H1 (cell line): ENCODE measurements around the gene TRPM1. TPM values are rescaled to one million over a fixed set of nuclear protein-coding genes. Genes with fewer than 3 reads are reported as not detected.
A peak's percentile ranks its signal among the peaks of the same experiment; 100 is the strongest.

Experiments used
- CTCF ChIA-PET: fragments of 300-600 bp; sonication (Branson Sonifier 250); formaldehyde crosslinking; loops from one replicate; lab custom pipeline; 2021; ENCODE audit not compliant: partially characterized antibody; lab: Charles Lee
- POLR2A ChIA-PET: fragments of 300-600 bp; sonication (Branson Sonifier 250); formaldehyde crosslinking; loops from one replicate; lab custom pipeline; 2021; ENCODE audit warnings: inconsistent platforms; ENCODE audit not compliant: partially characterized antibody; lab: Charles Lee
- DNase-seq, 2 experiments: peaks; one replicate each; pipeline versions ENCODE4 v3.0.0 to v3.0.0-alpha.2; 2010 to 2022; ENCODE audit warnings: low spot score in 2 of 2, low read depth in 1 of 2, mixed read lengths in 1 of 2
- FAIRE-seq: peaks from 2 replicates; lab custom pipeline; 2011; peaks lifted over from hg19 to GRCh38; lab: Jason Lieb, UNC
- H2AFZ ChIP-seq: 2 replicates; pipeline ENCODE4 v1.8.1; 2012; ENCODE audit warnings: low read length, inconsistent platforms
- H2AK5ac ChIP-seq: 2 replicates; pipeline ENCODE4 v1.6.1; 2013; ENCODE audit warnings: low read depth, low read length
- H2BK120ac ChIP-seq: replicated peaks from 2 replicates; pipeline ENCODE3; 2013; ENCODE audit warnings: low read depth, low read length, inconsistent platforms
- H2BK12ac ChIP-seq: 2 replicates; pipeline ENCODE4 v1.6.1; 2013; ENCODE audit warnings: low read depth, low read length
- H2BK15ac ChIP-seq: 2 replicates; pipeline ENCODE4 v1.6.1; 2013; ENCODE audit warnings: low read length
- H2BK20ac ChIP-seq: 2 replicates; pipeline ENCODE4 v1.6.1; 2013; ENCODE audit warnings: low read length
- H2BK5ac ChIP-seq: 2 replicates; pipeline ENCODE4 v1.6.1; 2013; ENCODE audit warnings: low read depth, low read length
- H3K14ac ChIP-seq: 2 replicates; pipeline ENCODE4 v1.6.1; 2013; ENCODE audit warnings: inconsistent platforms; ENCODE audit not compliant: insufficient read length
- H3K18ac ChIP-seq: 2 replicates; pipeline ENCODE4 v1.6.1; 2013; ENCODE audit warnings: low read length; ENCODE audit errors: extremely low read depth
- H3K23ac ChIP-seq: 2 replicates; pipeline ENCODE4 v1.6.1; 2013; ENCODE audit warnings: inconsistent platforms; ENCODE audit not compliant: insufficient read length
- H3K23me2 ChIP-seq: 2 replicates; pipeline ENCODE4 v1.6.1; 2013; ENCODE audit warnings: low read depth, low read length
- H3K27ac ChIP-seq: 2 replicates; pipeline ENCODE4 v1.6.1; 2011; ENCODE audit warnings: low read depth, low read length, inconsistent platforms
- H3K27me3 ChIP-seq, 4 experiments: replicated peaks in 1 of 4; 1 replicate in 1 of 4; 2 replicates in 3 of 4; pipeline versions ENCODE4 v1.6.1 to v1.8.1; 2011 to 2013; ENCODE audit warnings: low read length in 3 of 4, mild to moderate bottlenecking in 3 of 4, inconsistent platforms in 2 of 4, mixed read lengths in 2 of 4, moderate library complexity in 1 of 4; ENCODE audit not compliant: control insufficient read depth in 3 of 4, insufficient read depth in 3 of 4; ENCODE audit errors: extremely low read depth in 1 of 4
- H3K36me3 ChIP-seq, 4 experiments: 2 replicates each; pipeline versions ENCODE4 v1.6.1 to v1.8.1; 2011 to 2013; ENCODE audit warnings: mild to moderate bottlenecking in 4 of 4, low read length in 3 of 4, moderate library complexity in 2 of 4, control low read depth in 1 of 4, inconsistent platforms in 1 of 4; ENCODE audit not compliant: insufficient read depth in 4 of 4, control insufficient read depth in 2 of 4
- H3K4ac ChIP-seq: replicated peaks from 2 replicates; pipeline ENCODE3; 2013; ENCODE audit warnings: low read length, low read depth, mixed read lengths, inconsistent platforms; ENCODE audit not compliant: insufficient read length
- H3K4me1 ChIP-seq, 4 experiments: replicated peaks in 1 of 4; 1 replicate in 1 of 4; 2 replicates in 3 of 4; pipeline versions ENCODE4 v1.6.1 to v1.8.1; 2011 to 2013; ENCODE audit warnings: low read length in 3 of 4, inconsistent platforms in 2 of 4, mixed read lengths in 1 of 4; ENCODE audit not compliant: insufficient read depth in 4 of 4, control insufficient read depth in 3 of 4
- H3K4me2 ChIP-seq, 2 experiments: 2 replicates each; pipeline versions ENCODE4 v1.6.1 to v1.8.1; 2011 to 2013; ENCODE audit warnings: low read depth in 2 of 2, low read length in 2 of 2, control low read depth in 1 of 2, inconsistent platforms in 1 of 2, mild to moderate bottlenecking in 1 of 2; ENCODE audit not compliant: insufficient read depth in 1 of 2
- H3K4me3 ChIP-seq, 4 experiments: fragments of 200-600, 300-600 bp in 1 of 4; sonication (generic), shearing (Covaris generic), sonication (Bioruptor Twin) in 1 of 4; 2 replicates each; pipeline versions ENCODE4 v1.5.1 to v1.8.1; 2011 to 2016; ENCODE audit warnings: low read length in 4 of 4, low read depth in 3 of 4, control low read depth in 2 of 4, inconsistent platforms in 2 of 4, mild to moderate bottlenecking in 2 of 4, mixed read lengths in 1 of 4, moderate library complexity in 1 of 4; ENCODE audit not compliant: insufficient read depth in 2 of 4; ENCODE audit errors: extremely low read depth in 1 of 4
- H3K56ac ChIP-seq: replicated peaks from 2 replicates; pipeline ENCODE3; 2013; ENCODE audit warnings: low read depth, mild to moderate bottlenecking, mixed read lengths, low read length, inconsistent platforms; ENCODE audit not compliant: insufficient read length
- H3K79me1 ChIP-seq: 2 replicates; pipeline ENCODE4 v1.6.1; 2013; ENCODE audit warnings: low read depth, low read length, control low read depth
- H3K79me2 ChIP-seq, 2 experiments: 2 replicates each; pipeline versions ENCODE4 v1.6.1 to v1.8.1; 2012 to 2013; ENCODE audit warnings: low read length in 2 of 2, mild to moderate bottlenecking in 2 of 2, inconsistent platforms in 1 of 2; ENCODE audit not compliant: insufficient read depth in 2 of 2, control insufficient read depth in 1 of 2
- H3K9ac ChIP-seq, 4 experiments: replicated peaks in 1 of 4; 1 replicate in 1 of 4; 2 replicates in 3 of 4; pipeline versions ENCODE4 v1.6.1 to v1.8.1; 2011 to 2013; ENCODE audit warnings: low read depth in 3 of 4, low read length in 3 of 4, control low read depth in 2 of 4, mild to moderate bottlenecking in 2 of 4, moderate library complexity in 2 of 4, inconsistent platforms in 1 of 4; ENCODE audit errors: extremely low read depth in 1 of 4
- H3K9me3 ChIP-seq, 2 experiments: 2 replicates each; pipeline versions ENCODE4 v1.6.1 to v1.8.1; 2012 to 2013; ENCODE audit warnings: mild to moderate bottlenecking in 2 of 2, moderate library complexity in 2 of 2, control low read depth in 1 of 2, inconsistent platforms in 1 of 2, low read depth in 1 of 2, low read length in 1 of 2, mixed read lengths in 1 of 2; ENCODE audit not compliant: insufficient read depth in 2 of 2
- H4K20me1 ChIP-seq, 2 experiments: replicated peaks in 1 of 2; 2 replicates each; pipeline versions ENCODE3 to v1.8.1; 2011 to 2013; ENCODE audit warnings: inconsistent platforms in 2 of 2, low read length in 2 of 2, mild to moderate bottlenecking in 1 of 2; ENCODE audit not compliant: insufficient read depth in 2 of 2, control insufficient read depth in 1 of 2
- H4K5ac ChIP-seq: 2 replicates; pipeline ENCODE4 v1.6.1; 2013; ENCODE audit warnings: low read length, low read depth, mixed read lengths, inconsistent platforms; ENCODE audit not compliant: insufficient read length
- H4K8ac ChIP-seq: 2 replicates; pipeline ENCODE4 v1.8.0; 2013; ENCODE audit warnings: mild to moderate bottlenecking, moderate library complexity, low read length, inconsistent platforms; ENCODE audit not compliant: insufficient read depth; ENCODE audit errors: extremely low read depth
- H4K91ac ChIP-seq: replicated peaks from 2 replicates; pipeline ENCODE3; 2013; ENCODE audit warnings: low read length, mixed read lengths, inconsistent platforms; ENCODE audit not compliant: insufficient read length
- CBX5 ChIP-seq: fragments of 300-800, 300-1000 bp; sonication (generic); IDR thresholded peaks from 2 replicates; pipeline ENCODE4 v1.7.1; 2016; ENCODE audit warnings: antibody characterized with exemption, low read length, low read depth
- GTF2F1 ChIP-seq: IDR thresholded peaks from 2 replicates; pipeline ENCODE4 v1.6.1; 2012; ENCODE audit warnings: low read depth, low read length, improper control_type of control experiment, borderline replicate concordance
- RNF2 ChIP-seq: fragments of 200-900, 300-1000 bp; sonication (generic); IDR thresholded peaks from 2 replicates; pipeline ENCODE4 v1.7.1; 2016; ENCODE audit warnings: borderline replicate concordance, low read depth, mild to moderate bottlenecking, antibody characterized with exemption, low read length; ENCODE audit not compliant: poor library complexity, severe bottlenecking; ENCODE audit errors: missing control alignments
- TAF1 ChIP-seq: IDR thresholded peaks from 2 replicates; pipeline ENCODE4 v1.6.1; 2011; ENCODE audit warnings: mild to moderate bottlenecking, low read depth, low read length
- WGBS, 2 experiments: shearing (Covaris generic) in 1 of 2; methylation state at CpG; one replicate each; pipeline versions ENCODE4 v1.1.6 to v1.1.7; 2013 to 2015; ENCODE audit warnings: low lambda C conversion rate in 2 of 2, mixed read lengths in 2 of 2, inconsistent platforms in 1 of 2, low coverage in 1 of 2, missing lambda C conversion rate in 1 of 2; ENCODE audit not compliant: insufficient replicate concordance in 2 of 2, insufficient coverage in 1 of 2, insufficient read length in 1 of 2; ENCODE audit errors: extremely low coverage in 1 of 2, missing lambda C conversion rate in 1 of 2; 5-methylcytosine and 5-hydroxymethylcytosine counted together
- polyA plus RNA-seq, 7 experiments: library from polyadenylated mRNA; depleted of rRNA in 3 of 7; stranded (reverse) in 5 of 7; unstranded in 2 of 7; fragments of >200 nt in 5 of 7; fragments of 200-250 nt in 2 of 7; gene quantifications; 1 replicate in 5 of 7; 2 replicates in 1 of 7; 4 replicates in 1 of 7; pipeline versions ENCODE4 v1.2.1 to v1.2.3, GENCODE V29; 2011 to 2013; ENCODE audit warnings: missing spikeins in 2 of 7, mixed read lengths in 2 of 7
- total RNA-seq: library from RNA; stranded (reverse); fragmentation: NEBNext Ultra II Directional; extraction: Animal tissue kit (Norgen Biotek cat#: 25700); gene quantifications from 2 replicates; pipeline ENCODE4 v1.2.1, GENCODE V29; 2021
- TF ChIP-seq, protein P1 (sequence below), 3 experiments: IDR thresholded peaks; 1 replicate in 2 of 3; 2 replicates in 1 of 3; pipeline versions ENCODE4 v1.5.1 to v1.6.1; 2011; ENCODE audit warnings: low read length in 3 of 3, mild to moderate bottlenecking in 3 of 3, inconsistent platforms in 2 of 3, low read depth in 1 of 3, moderate library complexity in 1 of 3; ENCODE audit not compliant: insufficient read depth in 1 of 3; ENCODE audit errors: control extremely low read depth in 1 of 3

TRPM1 gene
- total and polyA plus RNA-seq, 2 of the 8 experiments (the other 6 are each of a cell fraction or from before 2014, with no cell fraction given), result 0.05 TPM; not detected in 1

DNA sequence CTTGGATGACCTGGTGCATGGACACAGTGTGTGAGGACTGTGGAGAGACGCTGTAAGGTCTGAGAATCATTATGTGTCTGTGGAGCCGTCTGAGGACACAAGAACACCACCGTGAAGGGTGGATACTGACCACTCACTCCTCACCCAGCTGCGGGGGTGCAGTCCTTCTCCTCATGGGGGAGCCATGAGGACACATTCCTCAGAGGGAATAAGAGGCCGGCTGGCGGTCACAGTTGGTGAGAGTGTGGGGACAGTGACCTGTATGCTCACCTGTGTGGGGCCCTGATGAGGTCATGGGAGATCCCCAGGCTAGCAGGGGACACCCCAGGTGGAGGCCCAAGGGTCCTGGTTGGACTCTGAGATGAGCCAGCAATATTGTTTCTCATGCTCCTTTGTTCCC, 2.5 kb upstream of the TRPM1 start:
- H3K56ac ChIP-seq, result no peak overlapping the region
- H4K5ac ChIP-seq, result no peak overlapping the region
- H3K36me3 ChIP-seq, result no peaks in the 10 kb centered on the region
- no peak overlapping the region; the same call in 1 of the 2 replicates for H2BK20ac ChIP-seq
- peaks cover 0 to 3% (median under 1%) of the 10 kb centered on the region in 4 experiments; a peak in 3 of 7 replicates for H3K4me1 ChIP-seq
- H3K23ac ChIP-seq, result no peak overlapping the region
- CTCF ChIA-PET, result interaction anchor here (1.1 to 1.7 kb wide), 2 partner anchors 8 to 25 kb away, joined by 3 to 5 read pairs; no protein-coding TSS in a partner anchor
- H3K4ac ChIP-seq, result no peak overlapping the region
- peak overlapping the region; percentile 11; the same call in 1 of the 2 replicates for H2AFZ ChIP-seq
- H4K8ac ChIP-seq, result no peak overlapping the region
- H2BK5ac ChIP-seq, result no peak overlapping the region
- no peak overlapping the region for H2AK5ac ChIP-seq
- no peak overlapping the region for H3K4me3 ChIP-seq
- no peak overlapping the region for H4K91ac ChIP-seq
- H2BK15ac ChIP-seq, result peak overlapping the region; percentile 46; the same call in 1 of the 2 replicates
- 96% methylated on average over 6 of the region's 6 CpGs; no CpG with 5 or more reads in 1 of the 2 experiments for WGBS, 2 experiments
- no peak for FAIRE-seq
- POLR2A ChIA-PET, result no interaction called here
- H2BK120ac ChIP-seq, result no peak overlapping the region
- H3K18ac ChIP-seq, result no peak overlapping the region; the same call in 1 of the 2 replicates
- TF ChIP-seq TAF1 (no peak), CBX5 (no peak), GTF2F1 (no peak), RNF2 (no peak)
- TF ChIP-seq, protein P1, sequence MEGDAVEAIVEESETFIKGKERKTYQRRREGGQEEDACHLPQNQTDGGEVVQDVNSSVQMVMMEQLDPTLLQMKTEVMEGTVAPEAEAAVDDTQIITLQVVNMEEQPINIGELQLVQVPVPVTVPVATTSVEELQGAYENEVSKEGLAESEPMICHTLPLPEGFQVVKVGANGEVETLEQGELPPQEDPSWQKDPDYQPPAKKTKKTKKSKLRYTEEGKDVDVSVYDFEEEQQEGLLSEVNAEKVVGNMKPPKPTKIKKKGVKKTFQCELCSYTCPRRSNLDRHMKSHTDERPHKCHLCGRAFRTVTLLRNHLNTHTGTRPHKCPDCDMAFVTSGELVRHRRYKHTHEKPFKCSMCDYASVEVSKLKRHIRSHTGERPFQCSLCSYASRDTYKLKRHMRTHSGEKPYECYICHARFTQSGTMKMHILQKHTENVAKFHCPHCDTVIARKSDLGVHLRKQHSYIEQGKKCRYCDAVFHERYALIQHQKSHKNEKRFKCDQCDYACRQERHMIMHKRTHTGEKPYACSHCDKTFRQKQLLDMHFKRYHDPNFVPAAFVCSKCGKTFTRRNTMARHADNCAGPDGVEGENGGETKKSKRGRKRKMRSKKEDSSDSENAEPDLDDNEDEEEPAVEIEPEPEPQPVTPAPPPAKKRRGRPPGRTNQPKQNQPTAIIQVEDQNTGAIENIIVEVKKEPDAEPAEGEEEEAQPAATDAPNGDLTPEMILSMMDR (IDR thresholded peaks at IDR 0.05; ENCODE audit: control extremely low read depth in 1 of 3, insufficient read depth in 1 of 3, low read depth in 1 of 3, low read length in 3 of 3), result no peak
- H4K20me1 ChIP-seq, result no peaks in the 10 kb centered on the region
- no peak overlapping the region for H3K9ac ChIP-seq
- no peak overlapping the region for H3K27ac ChIP-seq
- peak in 1 of 2 experiments; percentile 42 for DNase-seq
- no peaks in the 10 kb centered on the region for H3K79me2 ChIP-seq
- H2BK12ac ChIP-seq, result no peak overlapping the region
- H3K9me3 ChIP-seq, result no peaks in the 10 kb centered on the region
- H3K79me1 ChIP-seq, result no peaks in the 10 kb centered on the region; the same call in 1 of the 2 replicates
- H3K27me3 ChIP-seq, result no peaks in the 10 kb centered on the region
- H3K4me2 ChIP-seq, result no peak overlapping the region
- no peaks in the 10 kb centered on the region for H3K23me2 ChIP-seq
- no peak overlapping the region for H3K14ac ChIP-seq
